Activated CD8-positive, alpha-beta memory T cell treated with anti-CD3 and anti-CD28 coated beads, Interleukin-2, amount 10 ng/mL, durations not matched to agents 7 days and 5 days (primary cell): Measurements from ENCODE around the gene ICAM2. TPM values are rescaled to one million over a fixed set of nuclear protein-coding genes. Genes with fewer than 3 reads are reported as not detected.
"Not testable (repeated sequence)": the region's sequence is repeated elsewhere in the genome, so short reads cannot be mapped to it uniquely, and the experiment has no call there.

Experiments used
- ATAC-seq: fragments of 150-1000 bp; cut with Tn5 transposase; one replicate; pipeline ENCODE4 v1.10.0; 2021; ENCODE audit warnings: moderate library complexity
- CTCF ChIA-PET: fragments of 350-600 bp; sonication (Branson Sonifier 250); formaldehyde crosslinking; loops from one replicate; lab custom pipeline; 2021; ENCODE audit warnings: antibody characterized with exemption; lab: Charles Lee
- DNase-seq: peaks from one replicate; pipeline ENCODE4 v3.0.0-alpha.2; 2020
- H3K27ac Mint-ChIP-seq: one replicate; pipeline ENCODE4 v1.8.0; 2021; ENCODE audit warnings: mild to moderate bottlenecking, mixed read lengths
- H3K27me3 Mint-ChIP-seq: one replicate; pipeline ENCODE4 v1.8.0; 2021; ENCODE audit warnings: mixed read lengths
- H3K36me3 Mint-ChIP-seq: one replicate; pipeline ENCODE4 v1.8.0; 2021; ENCODE audit warnings: mild to moderate bottlenecking, mixed read lengths
- H3K4me1 Mint-ChIP-seq: one replicate; pipeline ENCODE4 v1.8.0; 2021; ENCODE audit warnings: mixed read lengths
- H3K4me3 Mint-ChIP-seq: one replicate; pipeline ENCODE4 v1.8.0; 2021; ENCODE audit warnings: mild to moderate bottlenecking, moderate library complexity, mixed read lengths
- H3K9me3 Mint-ChIP-seq: one replicate; pipeline ENCODE4 v1.8.0; 2022; ENCODE audit warnings: low read depth, mixed read lengths
- total RNA-seq, 2 experiments: library from RNA; stranded (reverse); gene quantifications; one replicate each; pipeline ENCODE4 v1.2.3, GENCODE V29; 2021

The ICAM2 gene
- total RNA-seq, 2 experiments from 2014 or later: 39.0 to 40.6 TPM

DNA sequence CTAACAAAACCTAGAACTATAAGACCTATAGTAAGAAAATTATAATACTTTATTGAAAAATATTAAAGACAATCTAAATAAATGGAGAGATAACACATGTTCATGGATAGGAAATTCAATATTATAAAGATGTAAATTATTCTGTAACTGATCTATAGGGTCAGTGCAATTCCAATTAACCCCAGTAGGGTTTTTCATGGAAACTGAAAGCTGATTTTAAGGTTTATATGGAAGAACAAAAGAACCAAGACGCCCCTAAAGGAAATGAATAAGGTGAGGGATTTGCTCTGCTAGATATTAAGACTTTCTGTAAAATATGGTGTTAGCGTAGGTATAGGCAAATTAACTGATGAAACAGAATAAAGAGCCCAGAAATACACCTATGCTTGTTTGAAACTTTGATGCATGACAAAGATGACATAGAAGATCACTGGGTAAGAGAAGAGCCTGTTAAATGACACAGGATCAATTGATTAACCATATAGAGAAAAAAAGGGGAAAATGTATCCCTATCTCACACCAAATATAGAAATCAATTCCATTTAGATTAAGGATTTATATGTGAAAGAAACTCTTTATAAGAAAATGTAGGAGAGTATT, 3.0 kb downstream of the ICAM2 start:
- Mint-ChIP-seq H3K27me3 (no peaks in the 10 kb centered on the region), H3K36me3 (peaks cover 3% of the 10 kb centered on the region)
- CTCF ChIA-PET: interaction anchor here (0.7 to 3.3 kb wide), 13 partner anchors 8 to 128 kb away, joined by 3 to 29 read pairs (median 8); partner anchors contain the start of genes CSHL1, ERN1 and PRR29

GRCh38 chr17:64016974-64017373, 3.5 kb downstream of the ICAM2 start:
- Mint-ChIP-seq H3K9me3 (no peaks in the 10 kb centered on the region), H3K4me3 (peak overlapping the region; percentile 69), H3K27ac (peak overlapping the region; percentile 93), H3K36me3 (peaks cover 3% of the 10 kb centered on the region), H3K27me3 (no peaks in the 10 kb centered on the region), H3K4me1 (peaks cover 65% of the 10 kb centered on the region)
- CTCF ChIA-PET: interaction anchor here (0.9 to 3.3 kb wide), 16 partner anchors 9 to 128 kb away, joined by 3 to 29 read pairs (median 8); partner anchors contain the start of genes CSHL1 and ERN1
- ATAC-seq: no peak
- no peak for DNase-seq

More for the DNA sequence above, 3.0 kb downstream of the ICAM2 start:
- H3K27ac Mint-ChIP-seq: peak overlapping the region; percentile 84
- H3K4me1 Mint-ChIP-seq: peaks cover 70% of the 10 kb centered on the region
- ATAC-seq (no peak), DNase-seq (no peak)
- peak overlapping the region; percentile 50 for H3K4me3 Mint-ChIP-seq
- H3K9me3 Mint-ChIP-seq: no peaks in the 10 kb centered on the region

DNA sequence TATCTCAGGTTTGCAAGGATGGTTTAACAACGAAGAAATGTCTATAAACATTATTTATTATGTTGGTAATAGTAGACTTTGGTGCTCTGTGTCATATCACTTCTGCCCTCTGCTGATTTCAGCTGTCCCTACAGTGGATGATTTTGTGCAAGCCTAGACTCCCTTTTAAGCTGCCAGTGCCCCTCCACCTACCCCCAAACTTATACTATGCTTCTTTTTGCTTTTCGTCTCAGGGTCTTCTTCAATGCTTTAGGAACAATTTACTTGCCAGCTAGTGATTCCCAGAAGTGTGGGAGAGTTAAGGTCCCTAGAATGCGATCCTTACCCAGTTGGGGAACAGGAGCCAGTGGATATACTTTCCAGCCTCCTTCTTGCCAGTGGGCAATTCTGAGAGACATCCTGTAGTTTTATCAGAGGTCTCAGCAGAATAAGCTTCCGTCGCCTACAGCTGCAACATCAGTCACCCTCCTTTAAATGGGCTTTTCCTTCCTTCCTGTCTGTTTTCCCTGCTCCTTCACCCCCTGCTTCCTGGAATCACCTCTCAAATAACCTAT, 4.1 kb downstream of the ICAM2 start:
- ATAC-seq (peak; percentile 17), DNase-seq (no peak)
- Mint-ChIP-seq H3K4me1 (peaks cover 64% of the 10 kb centered on the region), H3K27ac (peak overlapping the region; percentile 93), H3K36me3 (peaks cover 9% of the 10 kb centered on the region), H3K27me3 (no peaks in the 10 kb centered on the region), H3K4me3 (peak overlapping the region; percentile 69), H3K9me3 (no peaks in the 10 kb centered on the region)
- CTCF ChIA-PET: interaction anchor here (0.8 to 3.3 kb wide), 17 partner anchors 9 to 129 kb away, joined by 3 to 29 read pairs (median 7); partner anchors contain the start of genes CSHL1, ERN1 and PRR29

- H3K9me3 Mint-ChIP-seq: no peaks in the 10 kb centered on the region
- peak overlapping the region; percentile 28 for H3K4me3 Mint-ChIP-seq
- peaks cover 58% of the 10 kb centered on the region for H3K4me1 Mint-ChIP-seq
- ATAC-seq (no peak), DNase-seq (no peak)
- peak overlapping the region; percentile 93 for H3K27ac Mint-ChIP-seq
- no peaks in the 10 kb centered on the region for H3K27me3 Mint-ChIP-seq
- CTCF ChIA-PET: no interaction called here
- peaks cover 14% of the 10 kb centered on the region for H3K36me3 Mint-ChIP-seq
Measured at GRCh38 chr17:64015447-64015846, 5.0 kb downstream of the ICAM2 start.

GRCh38 chr17:64009571-64010402, 10.6 kb downstream of the ICAM2 start:
- DNase-seq (no peak), ATAC-seq (no peak)
- Mint-ChIP-seq H3K4me3 (no peak overlapping the region), H3K9me3 (no peaks in the 10 kb centered on the region), H3K27me3 (no peaks in the 10 kb centered on the region), H3K27ac (peak overlapping the region; percentile 5), H3K4me1 (peaks cover 35% of the 10 kb centered on the region), H3K36me3 (peaks cover 17% of the 10 kb centered on the region)
- CTCF ChIA-PET: interaction anchor here (0.7 to 1.3 kb wide), 4 partner anchors 9 to 19 kb away, joined by 3 to 4 read pairs (median 4); partner anchors contain the start of gene ICAM2

DNA sequence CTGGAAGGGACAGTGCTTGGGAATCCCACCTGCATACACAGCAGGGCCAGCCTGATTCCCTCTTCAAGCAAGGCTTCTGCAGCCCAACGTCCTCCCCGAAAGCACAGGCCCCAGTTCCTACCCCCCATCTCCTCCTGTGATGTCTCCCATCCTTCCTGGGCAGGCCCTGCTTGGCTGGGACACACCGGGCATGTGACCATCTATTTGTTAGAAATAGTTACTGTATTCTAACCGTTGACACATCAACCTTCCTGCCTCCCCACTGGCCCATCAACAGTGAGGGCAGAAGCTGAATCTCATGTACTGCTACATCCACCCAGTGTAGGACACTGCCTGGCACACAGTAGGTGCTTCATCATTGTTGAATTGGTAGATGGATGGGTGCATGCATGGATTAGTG, 11.6 kb downstream of the ICAM2 start:
- Mint-ChIP-seq H3K27me3 (no peaks in the 10 kb centered on the region), H3K27ac (no peak overlapping the region), H3K9me3 (no peaks in the 10 kb centered on the region), H3K4me3 (no peak overlapping the region), H3K4me1 (peaks cover 29% of the 10 kb centered on the region), H3K36me3 (peaks cover 17% of the 10 kb centered on the region)
- no peak for ATAC-seq
- no peak for DNase-seq
- CTCF ChIA-PET: interaction anchor here (1.3 kb wide), 1 partner anchor 20 kb away, joined by 3 read pairs; no protein-coding TSS in a partner anchor

- Mint-ChIP-seq H3K36me3 (peaks cover 19% of the 10 kb centered on the region), H3K9me3 (no peaks in the 10 kb centered on the region), H3K4me1 (peaks cover 27% of the 10 kb centered on the region), H3K27me3 (no peaks in the 10 kb centered on the region), H3K27ac (no peak overlapping the region), H3K4me3 (no peak overlapping the region)
- DNase-seq: no peak
- CTCF ChIA-PET: no interaction called here
- no peak for ATAC-seq
Measured at GRCh38 chr17:64008346-64008745, 12.1 kb downstream of the ICAM2 start.

- DNase-seq: no peak
- Mint-ChIP-seq H3K27me3 (no peaks in the 10 kb centered on the region), H3K27ac (no peak overlapping the region), H3K36me3 (peaks cover 19% of the 10 kb centered on the region), H3K4me3 (no peak overlapping the region), H3K9me3 (no peaks in the 10 kb centered on the region), H3K4me1 (peaks cover 24% of the 10 kb centered on the region)
- CTCF ChIA-PET: interaction anchor here (1.5 to 3.4 kb wide), 3 partner anchors 9 to 13 kb away, joined by 5 to 13 read pairs (median 7); partner anchors contain the start of gene ICAM2
- no peak for ATAC-seq
Measured at GRCh38 chr17:64007838-64008282, 12.6 kb downstream of the ICAM2 start.

DNA sequence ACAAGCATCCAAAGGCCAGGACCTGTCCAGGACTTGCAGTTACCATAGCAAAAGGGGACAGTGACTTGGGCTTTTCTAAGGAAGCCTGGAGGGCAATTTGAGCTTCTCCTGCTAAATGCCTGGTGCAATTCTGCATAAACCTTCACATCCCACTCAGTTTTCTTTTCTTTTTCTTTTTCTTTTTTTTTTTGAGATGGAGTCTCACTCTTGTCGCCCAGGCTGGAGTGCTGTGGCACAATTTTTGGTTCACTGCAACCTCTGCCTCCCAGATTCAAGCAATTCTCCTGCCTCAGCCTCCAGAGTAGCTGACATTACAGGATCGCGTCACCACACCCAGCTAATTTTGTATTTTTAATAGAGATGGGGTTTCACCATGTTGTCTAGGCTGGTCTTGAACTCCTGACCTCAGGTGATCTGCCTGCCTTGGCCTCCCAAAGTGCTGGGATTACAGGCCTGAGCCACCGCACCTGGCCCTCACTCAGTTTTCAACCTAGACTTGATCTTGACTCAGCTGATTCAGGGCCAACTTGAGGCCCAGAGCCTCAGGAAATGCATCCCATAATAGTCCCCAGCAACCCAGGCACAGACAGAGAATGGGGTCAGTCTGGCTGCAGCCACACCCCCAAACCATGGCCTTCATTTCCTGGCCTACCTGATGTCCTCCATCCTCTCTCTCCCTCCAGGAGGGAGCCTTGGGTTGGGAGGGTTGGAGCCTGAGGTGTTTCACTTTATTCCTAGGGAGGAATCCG, 13.2 kb downstream of the ICAM2 start:
- H3K9me3 Mint-ChIP-seq, DNase-seq, ATAC-seq, H3K27ac Mint-ChIP-seq, H3K27me3 Mint-ChIP-seq, H3K4me3 Mint-ChIP-seq: not testable (repeated sequence)
- peaks cover 19% of the 10 kb centered on the region for H3K36me3 Mint-ChIP-seq
- CTCF ChIA-PET: interaction anchor here (0.9 to 3.4 kb wide), 5 partner anchors 10 to 18 kb away, joined by 3 to 14 read pairs (median 7); partner anchors contain the start of gene ICAM2
- H3K4me1 Mint-ChIP-seq: peaks cover 21% of the 10 kb centered on the region

GRCh38 chr17:64006361-64007088, 13.9 kb downstream of the ICAM2 start:
- CTCF ChIA-PET: interaction anchor here (0.9 to 3.4 kb wide), 5 partner anchors 11 to 19 kb away, joined by 3 to 14 read pairs (median 7); partner anchors contain the start of gene ICAM2
- ATAC-seq: no peak
- Mint-ChIP-seq H3K9me3 (no peaks in the 10 kb centered on the region), H3K27ac (peak overlapping the region; percentile 62), H3K27me3 (no peaks in the 10 kb centered on the region), H3K4me1 (peaks cover 19% of the 10 kb centered on the region), H3K4me3 (no peak overlapping the region), H3K36me3 (peaks cover 14% of the 10 kb centered on the region)
- DNase-seq: no peak

DNA sequence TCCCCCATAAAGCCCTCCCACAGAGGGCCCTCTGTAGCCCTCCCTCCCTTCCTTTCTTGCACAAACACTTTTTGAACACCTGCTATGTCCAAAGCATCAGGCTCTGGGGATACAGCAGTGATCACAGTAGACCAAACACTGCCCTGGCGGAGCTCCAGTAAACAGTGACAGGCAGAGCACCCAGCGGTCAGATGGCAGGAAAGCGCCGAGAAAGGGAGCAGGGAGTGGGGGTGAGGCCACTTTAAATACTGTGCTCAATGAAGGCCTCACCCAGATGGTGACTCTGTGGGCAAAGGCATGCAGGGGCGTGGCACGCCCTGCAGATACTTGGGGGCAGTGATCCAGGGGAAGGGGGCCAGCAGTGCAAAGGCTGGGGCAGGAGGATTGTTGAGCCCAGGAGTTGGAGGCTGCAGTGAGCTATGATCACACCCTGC, 14.7 kb downstream of the ICAM2 start:
- ATAC-seq (no peak), DNase-seq (no peak)
- Mint-ChIP-seq H3K4me1 (peaks cover 19% of the 10 kb centered on the region), H3K36me3 (peaks cover 9% of the 10 kb centered on the region), H3K27ac (no peak overlapping the region), H3K4me3 (no peak overlapping the region), H3K27me3 (no peaks in the 10 kb centered on the region), H3K9me3 (no peaks in the 10 kb centered on the region)
- CTCF ChIA-PET: interaction anchor here (0.8 to 3.4 kb wide), 5 partner anchors 12 to 90 kb away, joined by 4 to 14 read pairs (median 7); partner anchors contain the start of gene ICAM2
